Neural progenitor cell (in vitro differentiated cells): ENCODE measurements around the gene BOK. TPM values are rescaled to one million over a fixed set of nuclear protein-coding genes. Genes with fewer than 3 reads are reported as not detected.
A peak's percentile ranks its signal among the peaks of the same experiment; 100 is the strongest.

Source experiments
- DNase-seq: peaks from one replicate; pipeline ENCODE4 v3.0.0-alpha.2; 2016; ENCODE audit warnings: low spot score
- H2AFZ ChIP-seq: fragments of 200-600 bp; sonication (generic); replicated peaks from 2 replicates; pipeline ENCODE4 v1.6.1; 2016; ENCODE audit warnings: antibody characterized with exemption
- H3F3A ChIP-seq: fragments of 200-600 bp; sonication (generic); 2 replicates; pipeline ENCODE4 v1.6.1; 2016; ENCODE audit warnings: antibody characterized with exemption, low read depth
- H3K27ac ChIP-seq: fragments of 200-600 bp; sonication (generic); 2 replicates; pipeline ENCODE4 v1.5.1; 2016; ENCODE audit warnings: mild to moderate bottlenecking
- H3K27me3 ChIP-seq: fragments of 200-600 bp; sonication (generic); 2 replicates; pipeline ENCODE4 v1.6.1; 2016; ENCODE audit warnings: mild to moderate bottlenecking, moderate library complexity
- H3K36me3 ChIP-seq: fragments of 200-600 bp; sonication (generic); 2 replicates; pipeline ENCODE4 v1.5.1; 2016
- H3K4me1 ChIP-seq: fragments of 200-600 bp; sonication (generic); 2 replicates; pipeline ENCODE4 v1.6.1; 2016; ENCODE audit warnings: mixed run types
- H3K4me2 ChIP-seq: fragments of 200-600 bp; sonication (generic); 2 replicates; pipeline ENCODE4 v1.6.1; 2016
- H3K4me3 ChIP-seq: fragments of 200-600 bp; sonication (generic); 2 replicates; pipeline ENCODE4 v1.5.1; 2016
- H3K79me2 ChIP-seq: fragments of 200-600 bp; sonication (generic); 2 replicates; pipeline ENCODE4 v1.6.1; 2016; ENCODE audit warnings: low read depth
- H3K9ac ChIP-seq: fragments of 200-600 bp; sonication (generic); 2 replicates; pipeline ENCODE4 v1.6.1; 2016
- H3K9me3 ChIP-seq: fragments of 200-600 bp; sonication (generic); 2 replicates; pipeline ENCODE4 v1.5.1; 2016; ENCODE audit warnings: low read depth
- H4K20me1 ChIP-seq: fragments of 200-600 bp; sonication (generic); 2 replicates; pipeline ENCODE4 v1.6.1; 2016; ENCODE audit warnings: low read depth
- H3K27ac Mint-ChIP-seq: 3 replicates; pipeline ENCODE4 v1.8.0; 2021; ENCODE audit warnings: mixed read lengths
- H3K27me3 Mint-ChIP-seq: 2 replicates; pipeline ENCODE4 v1.8.0; 2022; ENCODE audit warnings: low read depth, mild to moderate bottlenecking, inconsistent platforms, moderate library complexity, mixed read lengths; ENCODE audit not compliant: insufficient read depth
- H3K36me3 Mint-ChIP-seq: 3 replicates; pipeline ENCODE4 v1.8.0; 2021; ENCODE audit warnings: mixed read lengths
- H3K4me1 Mint-ChIP-seq: 3 replicates; pipeline ENCODE4 v1.8.0; 2021; ENCODE audit warnings: mixed read lengths
- H3K4me3 Mint-ChIP-seq: 3 replicates; pipeline ENCODE4 v1.8.0; 2021; ENCODE audit warnings: mild to moderate bottlenecking, moderate library complexity, mixed read lengths
- H3K9me3 Mint-ChIP-seq: 3 replicates; pipeline ENCODE4 v1.8.0; 2020; ENCODE audit warnings: mixed read lengths
- CTCF ChIP-seq: fragments of 200-600 bp; sonication (generic); IDR thresholded peaks from 2 replicates; pipeline ENCODE4 v1.5.1; 2017; ENCODE audit warnings: antibody characterized with exemption, mild to moderate bottlenecking
- EZH2 ChIP-seq: fragments of 200-600 bp; sonication (generic); IDR thresholded peaks from 2 replicates; pipeline ENCODE4 v1.6.1; 2017; ENCODE audit warnings: antibody characterized with exemption, mild to moderate bottlenecking, moderate library complexity
- EZH2phosphoT487 ChIP-seq: fragments of 200-600 bp; sonication (generic); IDR thresholded peaks from 2 replicates; pipeline ENCODE4 v1.6.1; 2017; ENCODE audit warnings: antibody characterized with exemption
- total RNA-seq: library from RNA; depleted of rRNA; stranded (reverse); fragments of >200 nt; gene quantifications from 2 replicates; pipeline ENCODE4 v1.2.3, GENCODE V29; 2015; ENCODE audit warnings: low replicate concordance

Gene BOK
- total RNA-seq, 1 donor from 2014 or later: 2.0 TPM

GRCh38 chr2:241611062-241611461 is 52.5 kb downstream of the BOK start:
- no peak overlapping the region for H3K27ac Mint-ChIP-seq
- H3K27ac ChIP-seq: no peak overlapping the region
- H3K4me1 Mint-ChIP-seq: peaks cover 10% of the 10 kb centered on the region
- H3K9me3 ChIP-seq: no peaks in the 10 kb centered on the region
- peaks cover 2% of the 10 kb centered on the region for H3K27me3 Mint-ChIP-seq
- H3K9me3 Mint-ChIP-seq: no peaks in the 10 kb centered on the region
- H3K9ac ChIP-seq: no peak overlapping the region
- H3K4me1 ChIP-seq: peaks cover 8% of the 10 kb centered on the region
- DNase-seq: no peak
- no peaks in the 10 kb centered on the region for H3K36me3 ChIP-seq
- H2AFZ ChIP-seq: no peak overlapping the region
- no peaks in the 10 kb centered on the region for H4K20me1 ChIP-seq
- TF ChIP-seq EZH2phosphoT487 (no peak), CTCF (no peak), EZH2 (no peak)
- H3K27me3 ChIP-seq: no peaks in the 10 kb centered on the region
- H3K4me3 Mint-ChIP-seq: peak overlapping the region; percentile 76
- peaks cover 4% of the 10 kb centered on the region for H3K36me3 Mint-ChIP-seq
- H3K4me3 ChIP-seq: no peak overlapping the region
- H3K4me2 ChIP-seq: peak overlapping the region; percentile 89
- H3F3A ChIP-seq: peaks cover 4% of the 10 kb centered on the region
- peaks cover 15% of the 10 kb centered on the region for H3K79me2 ChIP-seq

- Histone ChIP-seq H3K4me1 (peaks cover 11% of the 10 kb centered on the region), H3K27me3 (no peaks in the 10 kb centered on the region), H3K27ac (no peak overlapping the region), H3K9me3 (no peaks in the 10 kb centered on the region), H3K79me2 (peaks cover 28% of the 10 kb centered on the region), H3F3A (peaks cover 4% of the 10 kb centered on the region), H3K9ac (no peak overlapping the region), H3K4me3 (no peak overlapping the region), H2AFZ (no peak overlapping the region), H3K4me2 (no peak overlapping the region), H3K36me3 (no peaks in the 10 kb centered on the region), H4K20me1 (no peaks in the 10 kb centered on the region)
- Mint-ChIP-seq H3K27ac (no peak overlapping the region), H3K9me3 (no peaks in the 10 kb centered on the region), H3K4me3 (no peak overlapping the region), H3K4me1 (peaks cover 12% of the 10 kb centered on the region), H3K27me3 (peaks cover 6% of the 10 kb centered on the region), H3K36me3 (peaks cover 4% of the 10 kb centered on the region)
- no peak for TF ChIP-seq CTCF
- no peak for TF ChIP-seq EZH2
- no peak for TF ChIP-seq EZH2phosphoT487
- DNase-seq: no peak
Measured at GRCh38 chr2:241612156-241613016, 53.8 kb downstream of the BOK start.

- H3K27ac Mint-ChIP-seq: no peak overlapping the region
- Histone ChIP-seq H3K4me3 (no peak overlapping the region), H4K20me1 (no peaks in the 10 kb centered on the region), H3K4me2 (no peak overlapping the region), H3K9ac (no peak overlapping the region), H3K36me3 (no peaks in the 10 kb centered on the region), H3K4me1 (peaks cover 13% of the 10 kb centered on the region), H3K27me3 (no peaks in the 10 kb centered on the region), H2AFZ (no peak overlapping the region), H3K9me3 (no peaks in the 10 kb centered on the region), H3K27ac (no peak overlapping the region), H3K79me2 (peaks cover 36% of the 10 kb centered on the region), H3F3A (peaks cover 4% of the 10 kb centered on the region)
- no peak for TF ChIP-seq EZH2phosphoT487
- TF ChIP-seq EZH2: no peak
- no peak for TF ChIP-seq CTCF
- peaks cover 7% of the 10 kb centered on the region for H3K27me3 Mint-ChIP-seq
- peak; percentile 28 for DNase-seq
- H3K4me1 Mint-ChIP-seq: peaks cover 13% of the 10 kb centered on the region
- H3K4me3 Mint-ChIP-seq: no peak overlapping the region
- peaks cover 2% of the 10 kb centered on the region for H3K36me3 Mint-ChIP-seq
- no peaks in the 10 kb centered on the region for H3K9me3 Mint-ChIP-seq
Measured at GRCh38 chr2:241613017-241613780, 54.7 kb downstream of the BOK start.
